T-helper 2 cell (primary cell): ENCODE data around the gene BAIAP2.

Experiments
- DNase-seq, 5 experiments: peaks; one replicate each; pipeline versions ENCODE4 v3.0.0 to v3.0.0-alpha.2; 2012 to 2022
- total RNA-seq, 2 donors: gene quantifications; one replicate each; lab custom pipeline; 2026; lab: John Stamatoyannopoulos, UW

Gene BAIAP2, protein sequence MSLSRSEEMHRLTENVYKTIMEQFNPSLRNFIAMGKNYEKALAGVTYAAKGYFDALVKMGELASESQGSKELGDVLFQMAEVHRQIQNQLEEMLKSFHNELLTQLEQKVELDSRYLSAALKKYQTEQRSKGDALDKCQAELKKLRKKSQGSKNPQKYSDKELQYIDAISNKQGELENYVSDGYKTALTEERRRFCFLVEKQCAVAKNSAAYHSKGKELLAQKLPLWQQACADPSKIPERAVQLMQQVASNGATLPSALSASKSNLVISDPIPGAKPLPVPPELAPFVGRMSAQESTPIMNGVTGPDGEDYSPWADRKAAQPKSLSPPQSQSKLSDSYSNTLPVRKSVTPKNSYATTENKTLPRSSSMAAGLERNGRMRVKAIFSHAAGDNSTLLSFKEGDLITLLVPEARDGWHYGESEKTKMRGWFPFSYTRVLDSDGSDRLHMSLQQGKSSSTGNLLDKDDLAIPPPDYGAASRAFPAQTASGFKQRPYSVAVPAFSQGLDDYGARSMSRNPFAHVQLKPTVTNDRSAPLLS
- 14.0 to 51.1 reads per million in 2 donors for total RNA-seq

DNA sequence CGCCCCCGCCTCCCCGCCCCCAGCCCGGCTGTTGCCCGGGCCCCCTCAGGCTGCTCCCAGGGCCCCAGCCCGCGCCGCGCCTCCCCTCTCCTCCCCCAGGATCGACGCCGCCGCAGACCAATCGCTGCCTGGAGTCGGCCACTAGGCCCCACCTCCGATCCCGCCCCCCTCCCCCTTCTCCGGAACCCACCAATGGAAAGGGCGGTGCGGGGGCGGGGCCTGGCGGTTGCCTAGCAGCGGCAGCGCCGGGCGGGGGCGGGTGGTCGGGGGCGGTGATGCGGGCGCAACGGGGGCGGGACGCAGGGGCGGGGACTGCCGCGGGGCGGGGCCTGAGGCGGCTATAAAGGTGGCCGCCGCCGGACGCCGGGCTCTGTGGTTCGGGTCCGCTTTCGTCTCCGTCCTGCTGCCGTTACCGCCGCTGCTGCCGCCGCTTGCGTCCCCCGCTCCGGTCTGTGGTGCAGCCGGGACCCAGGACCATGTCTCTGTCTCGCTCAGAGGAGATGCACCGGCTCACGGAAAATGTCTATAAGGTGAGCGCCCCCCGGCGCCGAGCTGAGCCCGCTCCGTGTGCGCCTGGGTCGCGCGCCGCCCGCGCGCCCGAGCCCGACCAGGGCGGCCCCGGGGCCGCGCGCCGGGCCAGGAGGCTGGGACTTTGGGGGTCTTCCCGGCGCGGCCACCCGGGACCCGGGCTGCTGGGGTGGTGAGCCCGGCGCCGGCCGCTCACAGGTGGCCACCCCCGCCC is at the start of gene BAIAP2:
Gene BAIAP2 (plus strand): TSS at position 373 of the 742 bp plus-strand sequence. CDS start 104 bp downstream, at position 477.
- DNase-seq = peak; percentile 87 to 99 (median 94)

DNA sequence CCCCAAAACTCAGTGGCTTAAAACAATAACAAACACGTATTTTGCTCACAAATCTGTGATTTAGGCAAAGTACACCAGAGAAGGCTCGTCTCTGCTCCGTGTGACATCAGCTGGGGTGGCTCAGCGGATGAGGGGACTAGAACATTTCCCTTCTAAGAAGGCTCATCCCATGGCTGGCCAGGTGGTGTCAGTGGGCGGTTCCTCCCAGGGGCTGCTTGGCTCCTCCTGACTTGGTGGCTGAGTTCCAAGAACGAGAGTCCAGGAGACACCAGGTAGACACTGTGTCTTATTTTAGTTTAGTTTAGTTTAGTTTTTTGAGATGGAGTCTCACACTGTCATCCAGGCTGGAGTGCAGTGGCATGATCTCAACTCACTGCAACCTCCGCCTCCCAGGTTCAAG is 48.9 kb upstream of the BAIAP2 start:
- no peak for DNase-seq

DNA sequence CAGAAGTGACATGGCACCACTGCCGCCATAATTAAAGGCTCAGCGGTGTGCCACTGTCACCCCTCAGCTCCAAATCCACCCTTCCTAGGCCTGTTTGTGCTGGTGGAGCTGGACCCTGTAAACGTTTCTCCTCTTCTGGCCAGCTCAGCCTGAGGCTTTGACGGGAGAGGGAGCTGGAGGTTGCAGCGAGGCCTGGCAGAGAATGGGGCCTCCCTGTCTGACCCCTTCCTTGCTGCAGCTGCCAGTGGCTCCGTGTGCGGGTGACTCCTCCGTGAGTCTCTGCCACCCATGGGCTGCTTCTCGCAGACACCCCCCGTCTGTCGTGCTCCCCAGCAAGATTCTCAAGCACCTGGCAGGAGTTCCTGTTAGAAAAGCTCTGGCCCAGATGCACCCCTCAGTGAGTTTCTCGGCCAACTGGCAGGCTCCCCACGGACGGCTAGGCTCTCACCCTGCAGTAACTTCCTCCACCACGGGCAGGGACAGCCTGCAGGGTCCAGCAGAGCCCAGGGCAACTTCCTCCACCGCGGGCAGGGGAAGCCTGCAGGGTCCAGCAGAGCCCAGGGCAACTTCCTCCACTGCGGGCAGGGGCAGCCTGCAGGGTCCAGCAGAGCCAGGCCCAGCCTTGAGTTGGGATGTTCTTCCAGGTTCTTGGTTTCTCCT is 48.0 kb upstream of the BAIAP2 start:
- no peak for DNase-seq

DNA sequence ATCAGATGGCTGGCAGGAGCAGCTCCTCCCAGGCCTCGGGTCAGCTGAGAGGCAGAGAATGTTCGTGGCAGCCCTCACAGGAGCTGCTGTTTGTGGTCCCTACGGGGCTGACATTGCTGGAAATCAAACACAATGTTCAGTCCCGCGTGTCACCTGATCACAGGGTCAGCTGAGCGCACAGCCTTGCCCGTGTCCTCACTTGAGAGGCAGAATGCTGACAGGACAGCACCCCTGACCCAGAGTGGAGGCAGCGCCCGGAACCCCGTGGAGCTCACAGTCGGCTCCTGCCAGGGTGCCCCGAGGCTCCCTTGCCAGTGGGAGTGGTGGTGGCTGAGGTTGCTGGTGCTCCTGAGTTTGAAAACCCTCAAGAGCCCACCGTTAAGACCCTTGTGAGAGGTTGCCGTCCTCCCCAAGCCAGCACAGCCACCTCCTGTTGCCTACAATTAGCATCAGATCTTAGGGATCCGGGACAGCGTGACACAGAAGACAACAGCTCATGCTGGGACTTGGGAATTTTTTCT is 47.0 kb upstream of the BAIAP2 start:
- DNase-seq = no peak

DNA sequence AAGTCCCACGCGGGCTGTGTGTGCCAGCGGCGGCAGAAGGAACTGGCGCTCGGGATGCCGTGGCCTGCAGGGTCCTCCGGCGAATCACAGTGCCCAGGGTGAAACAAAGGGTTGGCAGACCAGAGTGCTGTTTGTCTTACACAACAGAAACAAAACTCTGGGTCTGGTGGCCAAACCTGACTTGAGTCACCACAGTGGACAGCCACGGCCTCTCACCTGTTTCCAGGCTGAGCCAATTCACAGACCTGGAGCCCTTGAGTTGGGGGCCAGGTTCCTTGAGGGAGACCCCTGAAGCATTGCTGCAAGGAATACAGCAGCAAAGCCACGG is 45.4 kb upstream of the BAIAP2 start:
- DNase-seq = no peak

DNA sequence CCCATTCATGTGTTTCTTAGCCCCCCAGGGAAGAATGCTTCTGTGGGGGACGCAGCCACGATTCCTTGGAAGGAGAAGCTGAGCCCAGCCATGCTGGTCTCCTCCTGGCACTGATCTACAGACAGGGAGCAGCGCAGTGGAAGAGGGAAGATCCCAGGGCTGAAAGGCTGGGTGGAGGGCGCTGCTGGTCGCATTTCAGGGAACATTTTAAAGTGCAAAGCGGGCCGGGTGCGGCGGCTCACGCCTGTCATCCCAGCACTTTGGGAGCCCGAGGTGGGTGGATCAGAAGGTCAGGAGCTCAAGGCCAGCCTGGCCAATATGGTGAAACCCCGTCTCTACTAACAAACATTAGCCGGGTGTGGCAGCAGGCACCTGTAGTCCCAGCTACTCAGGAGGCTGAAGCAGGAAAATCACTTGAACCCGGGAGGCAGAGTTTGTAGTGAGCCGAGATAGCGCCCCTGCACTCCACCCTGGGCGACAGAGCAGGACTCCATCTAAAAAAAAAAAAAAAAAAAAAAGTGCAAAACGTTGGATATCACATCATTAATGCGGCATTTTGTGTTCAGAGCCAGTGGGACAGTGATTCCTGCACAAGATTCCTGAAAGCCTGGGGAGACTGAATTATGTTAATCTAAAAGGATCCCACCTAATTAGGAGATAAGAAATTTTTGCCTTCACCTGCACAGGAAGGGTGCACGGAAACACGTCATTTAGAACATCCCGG is 43.9 kb upstream of the BAIAP2 start:
- no peak for DNase-seq

DNA sequence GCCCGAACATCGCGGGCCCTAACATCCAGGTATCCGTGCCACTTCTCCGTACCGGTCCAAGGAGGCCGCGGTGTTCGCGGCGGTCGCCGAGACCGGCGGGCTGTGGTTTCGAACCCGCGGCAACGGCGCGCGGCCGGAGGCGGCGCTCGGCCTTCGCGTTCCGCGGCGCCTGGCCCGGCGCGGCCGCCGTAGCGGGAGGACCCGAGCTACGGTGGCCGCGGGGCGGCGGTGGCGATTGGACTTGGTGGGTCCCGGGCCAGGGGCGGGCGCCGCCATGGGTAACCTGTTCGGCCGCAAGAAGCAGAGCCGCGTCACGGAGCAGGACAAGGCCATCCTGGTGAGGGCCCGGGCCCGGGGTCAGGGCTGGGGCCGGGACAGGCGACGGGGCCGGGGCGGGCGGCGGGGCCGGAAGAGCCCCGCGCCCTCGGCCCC is 43.3 kb upstream of the BAIAP2 start, which contains the start of gene CHMP6:
Gene CHMP6 (plus strand): TSS at position 197 of the 432 bp plus-strand sequence. CDS start 78 bp downstream, at position 275.
- peak; percentile 47 to 88 (median 61) for DNase-seq

DNA sequence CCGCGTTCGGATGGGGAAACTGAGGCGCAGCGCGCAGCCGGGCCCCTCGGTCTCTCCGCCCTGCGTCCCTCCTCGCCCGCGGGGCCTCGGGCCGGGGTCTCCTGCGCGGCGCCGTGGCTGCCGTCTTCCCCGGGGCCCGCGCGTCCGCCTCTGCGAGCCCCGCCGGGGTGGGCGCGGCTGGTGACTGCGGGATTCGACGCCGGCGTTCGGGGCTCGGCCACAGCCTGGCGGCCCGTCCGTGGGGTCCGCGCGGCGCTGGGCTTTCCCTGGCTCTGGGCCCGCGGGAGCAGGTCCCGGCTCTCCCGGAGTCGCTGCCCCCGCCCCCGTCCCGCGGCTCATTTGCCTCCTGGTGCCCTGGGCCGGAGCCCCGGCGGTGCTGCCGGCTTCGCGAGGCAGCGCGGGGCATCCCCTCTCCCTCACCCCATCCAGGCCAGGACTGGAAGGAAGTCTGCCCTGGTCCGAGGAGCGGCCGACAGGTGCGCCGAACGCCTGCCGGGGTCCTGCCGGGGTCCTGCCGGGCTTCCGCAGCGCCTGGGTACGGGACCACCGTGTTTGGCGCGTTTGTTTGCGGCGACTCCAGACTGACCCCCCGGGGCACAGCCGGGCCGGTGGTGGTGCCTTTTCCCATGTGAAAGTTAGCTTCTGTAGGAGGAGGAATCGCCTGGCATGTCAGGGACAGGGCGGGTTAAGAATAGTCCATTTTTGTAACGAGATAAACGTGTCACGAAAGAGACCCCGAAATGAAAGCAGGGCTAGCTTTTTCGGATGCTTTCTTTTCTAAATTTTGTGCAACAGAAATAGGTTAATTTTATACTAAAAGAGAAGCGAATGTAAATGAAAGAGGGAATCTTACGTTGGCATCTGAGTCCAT is 42.6 kb upstream of the BAIAP2 start:
- peak in 1 of 5 experiments; percentile 38 for DNase-seq

DNA sequence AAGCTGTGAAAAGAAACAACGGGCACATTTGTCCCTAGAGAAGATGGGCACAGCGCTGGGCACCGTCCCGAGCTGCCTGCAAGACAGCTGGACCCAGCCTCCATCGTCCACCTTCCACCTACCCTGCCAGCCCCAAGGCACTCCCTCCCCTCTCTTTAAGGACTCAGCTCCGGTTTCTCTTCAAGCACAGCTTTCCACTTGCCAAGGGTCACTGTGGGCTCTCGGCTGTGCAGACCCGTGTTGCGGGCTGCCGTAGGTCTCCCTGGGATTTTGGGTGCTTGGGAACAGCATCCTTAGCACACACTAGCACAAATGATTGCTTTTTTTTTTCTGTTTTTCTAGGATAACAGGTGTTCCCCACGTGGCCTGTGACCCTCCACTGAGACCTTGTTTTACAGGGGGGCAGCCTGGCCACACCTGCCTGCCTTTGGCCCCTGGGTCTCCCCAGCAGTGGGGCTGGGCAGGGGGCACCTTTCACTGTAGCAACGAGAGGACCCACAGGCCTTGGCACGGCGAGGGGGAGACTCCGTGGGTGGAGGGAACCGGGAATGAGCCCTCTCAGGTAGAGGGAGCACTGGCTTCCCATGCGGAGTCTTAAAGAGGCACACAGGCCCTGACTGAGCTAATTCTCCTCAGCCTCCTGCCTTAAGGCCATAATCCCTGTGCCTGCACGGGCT is 41.9 kb upstream of the BAIAP2 start:
- no peak for DNase-seq

DNA sequence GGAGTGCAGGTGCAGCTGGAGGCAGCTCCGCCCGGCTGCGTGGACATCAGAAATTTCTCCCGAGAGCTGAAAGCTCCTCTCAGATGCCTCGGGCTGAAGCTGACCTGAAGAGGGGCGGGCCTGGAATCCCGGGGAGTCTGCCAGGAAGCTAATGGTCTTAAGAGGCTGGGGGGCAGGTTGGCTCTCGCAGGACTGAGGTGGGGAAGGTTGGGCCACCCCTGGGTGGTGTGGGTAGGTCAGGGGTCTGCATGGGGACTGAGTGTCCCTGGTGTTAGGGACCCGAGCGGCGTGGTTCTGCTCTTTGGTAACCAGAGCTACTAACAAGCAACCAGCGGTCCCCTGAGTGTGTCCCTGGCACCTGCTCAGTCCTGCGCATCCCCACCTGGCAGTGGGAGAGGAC is 39.8 kb upstream of the BAIAP2 start:
- DNase-seq = no peak

DNA sequence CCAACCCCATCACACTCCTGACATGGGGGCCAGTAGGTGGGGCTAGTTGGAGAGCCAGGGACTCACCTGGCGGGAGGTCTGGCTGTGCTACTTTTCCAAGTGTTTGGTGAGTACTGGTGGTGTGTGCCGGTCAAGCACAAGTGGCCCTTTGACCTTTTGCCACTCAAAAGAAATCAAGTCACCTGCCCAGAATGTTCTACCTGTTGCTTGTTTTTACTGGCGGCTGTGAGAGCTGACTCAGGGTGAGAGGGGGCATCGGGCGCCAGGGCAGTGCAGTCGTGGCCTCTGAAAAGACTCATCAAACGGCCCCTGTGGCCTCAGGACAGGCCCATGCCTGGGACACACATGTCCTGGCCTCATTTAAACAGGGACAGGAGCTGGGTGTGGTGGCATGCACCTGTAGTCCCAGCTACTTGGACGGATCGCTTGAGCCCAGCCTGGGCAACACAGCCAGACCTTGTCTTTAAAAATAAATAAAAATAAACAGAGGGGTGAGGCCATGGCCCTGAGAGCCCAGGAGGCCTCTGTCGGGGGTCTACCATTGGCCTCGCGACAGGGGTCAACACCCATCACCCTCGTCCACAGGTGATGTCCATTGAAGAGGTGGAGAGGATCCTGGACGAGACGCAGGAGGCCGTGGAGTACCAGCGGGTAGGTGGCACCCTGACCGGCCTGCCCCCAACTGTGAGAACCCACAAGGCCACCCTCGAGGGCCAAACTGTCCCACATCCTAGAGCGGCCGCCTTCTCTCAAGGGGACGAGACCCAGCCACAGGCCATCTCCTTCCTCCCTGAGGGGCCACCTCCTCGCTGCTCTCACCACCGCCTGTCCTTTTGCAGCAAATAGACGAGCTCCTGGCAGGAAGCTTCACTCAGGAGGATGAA is 38.3 kb upstream of the BAIAP2 start:
- DNase-seq = no peak

DNA sequence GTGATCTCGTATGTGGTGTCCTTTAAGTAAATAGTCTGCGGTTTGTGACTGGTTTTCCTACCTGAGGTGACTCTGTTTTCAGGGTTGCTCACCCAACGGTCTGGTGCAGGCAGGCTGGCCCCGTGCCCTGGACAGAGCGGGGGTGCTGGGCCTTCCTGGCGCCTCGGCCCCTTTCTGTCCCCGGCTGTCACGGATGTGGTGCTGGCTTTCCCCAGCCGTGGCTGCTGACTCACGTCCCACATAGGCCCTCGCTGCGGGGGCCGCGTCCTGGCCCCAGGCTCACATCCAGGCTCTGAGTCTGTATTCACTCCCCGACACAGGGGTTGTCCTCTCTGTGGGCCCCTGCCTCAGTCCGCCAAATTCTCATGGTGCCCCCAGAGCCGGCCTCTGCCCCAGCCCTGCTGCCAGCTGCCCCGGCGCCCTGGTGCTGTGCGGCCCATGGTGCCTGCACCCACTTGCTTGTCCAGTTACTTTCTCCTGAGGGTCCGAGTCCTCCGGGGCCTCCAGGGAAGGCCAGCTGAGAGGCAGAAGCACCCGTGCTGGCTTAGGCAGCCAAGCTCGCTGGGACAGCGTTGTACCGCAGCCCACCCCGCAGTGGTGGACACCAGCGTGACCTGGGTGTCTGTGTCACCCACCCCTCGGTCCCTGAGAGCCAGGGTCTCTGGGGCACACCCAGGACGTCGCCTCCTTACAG is 37.4 kb upstream of the BAIAP2 start:
- no peak for DNase-seq

DNA sequence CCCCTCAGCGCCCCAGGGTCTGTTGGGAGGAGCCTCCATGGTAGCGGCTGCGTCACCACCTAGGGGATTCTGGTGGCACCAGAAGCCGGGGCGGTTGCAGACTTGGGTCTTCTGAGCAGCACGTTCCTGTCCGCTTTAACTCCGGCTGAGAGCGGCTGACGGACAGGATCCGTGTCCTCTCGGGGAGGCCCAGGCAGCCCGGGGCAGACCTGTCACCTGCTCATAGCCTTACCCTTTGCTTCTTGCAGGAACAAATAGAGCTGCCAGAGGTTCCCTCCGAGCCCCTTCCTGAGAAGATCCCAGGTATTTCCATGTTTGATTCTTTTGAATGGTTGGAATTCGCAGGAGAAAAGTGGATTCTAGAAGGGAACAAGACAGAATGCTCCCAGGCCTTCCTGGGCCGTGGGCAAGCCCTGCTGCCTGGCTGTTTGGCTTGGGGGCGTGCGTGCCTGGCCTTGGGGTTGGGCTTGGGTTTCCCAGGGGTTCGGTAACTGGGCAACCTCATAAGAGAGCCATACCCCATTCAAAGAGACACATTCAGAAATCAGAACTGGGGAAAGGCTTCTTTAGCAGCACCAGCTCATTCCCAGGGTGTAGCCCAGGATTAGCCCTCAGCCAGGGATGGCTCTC is 36.7 kb upstream of the BAIAP2 start:
- DNase-seq = no peak

DNA sequence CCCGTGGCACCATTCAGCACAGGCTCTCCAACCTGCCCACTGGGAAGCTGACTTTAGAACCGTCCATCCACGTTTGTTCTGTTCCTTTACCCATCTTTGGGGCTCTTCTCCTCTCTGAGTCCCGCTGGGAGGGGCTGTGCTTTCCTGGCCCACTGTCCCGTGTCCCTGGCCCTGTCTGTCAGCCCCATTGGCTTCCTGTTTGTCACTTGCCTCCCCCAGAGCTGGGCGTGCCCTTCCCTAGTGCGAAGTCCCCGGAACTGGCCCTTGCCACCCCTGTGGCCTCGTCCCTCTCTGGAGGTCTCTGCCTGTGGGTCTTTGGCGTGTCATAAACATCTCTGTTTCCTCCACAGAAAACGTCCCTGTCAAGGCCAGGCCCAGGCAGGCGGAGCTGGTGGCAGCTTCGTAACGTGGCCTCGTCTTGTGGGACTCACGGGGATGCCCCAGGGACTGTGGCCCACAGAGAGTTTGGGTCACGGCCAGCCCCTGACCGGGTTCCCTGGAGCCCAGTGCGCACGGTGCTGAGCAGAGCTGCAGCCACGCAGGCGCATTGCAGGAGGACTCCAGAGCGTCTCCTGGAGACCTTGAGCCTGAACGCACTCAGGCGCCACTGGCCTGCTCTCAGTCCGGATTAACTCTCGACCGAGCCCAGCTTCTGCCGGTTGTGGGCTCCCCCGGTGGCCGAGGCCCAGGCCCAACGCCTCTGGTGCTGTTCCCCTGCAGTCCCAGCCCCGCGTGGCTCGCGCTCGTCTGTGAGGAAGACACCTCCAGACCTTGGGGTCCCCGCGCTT is 36.0 kb upstream of the BAIAP2 start:
- no peak for DNase-seq

DNA sequence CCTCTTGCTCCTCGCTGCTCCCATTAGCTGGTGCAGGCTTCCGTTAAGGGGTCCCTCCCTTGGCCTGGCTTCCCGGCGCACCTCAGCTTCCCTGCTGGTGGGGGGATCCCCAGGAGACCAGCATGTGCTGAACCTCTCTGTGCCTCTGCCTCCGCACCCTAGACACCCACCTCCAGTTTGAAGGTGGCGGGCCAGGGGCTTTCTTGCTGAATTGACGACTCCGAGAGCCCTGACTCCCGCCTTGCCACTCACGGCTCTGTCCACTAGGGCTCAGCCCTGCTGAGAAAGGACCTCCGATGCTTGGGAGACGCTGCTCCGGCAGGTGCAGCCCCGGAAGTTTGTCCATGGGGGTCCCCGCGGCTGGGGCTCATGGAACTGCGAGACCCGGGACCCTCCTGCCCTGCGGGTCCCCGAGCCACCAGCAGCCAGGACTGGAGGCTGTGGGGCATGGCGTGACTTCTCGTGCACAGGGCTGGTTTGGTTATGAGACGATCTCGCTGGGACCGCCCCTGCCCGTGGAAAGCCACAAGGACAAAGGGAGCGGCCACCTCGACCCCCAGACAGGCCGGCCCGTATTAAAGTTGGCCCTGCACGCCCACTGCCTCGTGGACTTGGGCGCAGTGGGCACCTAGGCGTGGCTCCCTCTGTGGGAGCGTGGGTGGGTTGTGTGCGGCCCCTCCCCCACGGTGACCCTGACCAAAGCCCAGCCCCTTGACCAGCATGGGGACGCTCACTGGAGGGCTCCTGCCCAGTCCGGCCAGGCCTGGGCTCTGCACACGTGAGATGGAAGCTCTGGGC is 35.2 kb upstream of the BAIAP2 start:
- no peak for DNase-seq

DNA sequence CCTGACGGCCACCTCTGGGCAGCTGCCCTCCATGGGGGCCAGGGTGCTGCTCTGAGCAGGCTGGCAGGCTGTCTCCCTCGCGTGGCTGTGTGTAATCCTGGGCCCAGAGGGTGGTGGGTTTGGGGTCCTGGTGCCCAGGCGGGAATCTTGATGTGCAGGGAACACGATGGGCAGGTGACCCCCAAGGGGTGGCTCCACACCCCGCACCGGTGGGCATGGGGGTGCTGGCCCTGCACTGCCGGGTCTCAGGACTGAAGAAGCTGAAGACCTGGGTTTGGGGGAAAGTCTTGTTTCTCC is 34.7 kb upstream of the BAIAP2 start:
- no peak for DNase-seq
